Body of pancreas (tissue), 4 donors: ENCODE results near the gene GLIPR1L2.
A peak's percentile ranks its signal among the peaks of the same experiment; 100 is the strongest.

Source experiments
- CTCF ChIP-seq, 7 experiments: fragments of 450-650 bp in 4 of 7; fragments of 200-600 bp in 3 of 7; sonication (generic) in 3 of 7; IDR thresholded peaks; one replicate each; pipeline ENCODE4 v1.5.1; 2016 to 2019; ENCODE audit warnings: antibody characterized with exemption in 7 of 7
- POLR2A ChIP-seq, 3 donors: fragments of 450-650 bp; IDR thresholded peaks; one replicate each; pipeline ENCODE4 v1.6.1; 2016; ENCODE audit warnings: antibody characterized with exemption in 3 of 3, mild to moderate bottlenecking in 2 of 3

DNA sequence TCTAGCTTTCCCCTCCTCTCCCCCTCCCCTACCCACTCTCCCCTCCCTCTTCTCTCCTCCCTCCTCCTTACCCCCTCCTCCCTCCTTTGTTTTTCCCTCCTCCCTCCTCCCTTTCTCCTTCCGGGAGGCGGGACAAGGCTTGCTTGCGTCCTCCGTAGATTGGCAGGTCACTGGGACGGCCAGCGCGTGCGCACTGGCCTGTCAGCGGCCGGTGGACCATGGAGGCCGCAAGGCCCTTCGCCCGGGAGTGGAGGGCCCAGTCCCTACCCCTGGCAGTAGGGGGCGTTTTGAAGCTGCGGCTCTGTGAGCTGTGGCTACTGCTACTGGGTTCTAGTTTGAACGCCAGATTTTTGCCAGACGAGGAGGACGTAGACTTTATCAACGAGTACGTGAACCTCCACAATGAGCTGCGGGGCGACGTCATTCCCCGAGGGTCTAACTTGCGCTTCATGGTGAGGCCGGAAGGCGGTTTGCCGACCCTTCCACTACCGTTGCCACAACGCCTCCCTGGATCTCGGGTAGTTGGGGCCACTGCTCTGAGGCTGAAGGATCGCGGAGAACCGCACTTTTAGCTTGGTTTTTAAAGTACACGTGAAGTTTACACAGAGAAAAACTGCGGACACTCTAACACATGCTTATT, at the start of gene GLIPR1L2:
- TF ChIP-seq CTCF (IDR thresholded peaks at IDR 0.05): peak; percentile 70 to 95 (median 90)
- TF ChIP-seq POLR2A (IDR thresholded peaks at IDR 0.05): peak; percentile 54 to 85 (median 80)
